KMS-11 (cell line): ENCODE results near the gene AKR1B15.

Source experiments
- H2AFZ ChIP-seq: fragments of 200-600 bp; sonication (generic); 2 replicates; pipeline ENCODE4 v1.6.1; 2016; ENCODE audit warnings: antibody characterized with exemption, mixed run types, low read depth
- H3K27ac ChIP-seq: fragments of 200-600 bp; sonication (generic); 2 replicates; pipeline ENCODE4 v1.6.1; 2016; ENCODE audit warnings: mild to moderate bottlenecking, mixed run types
- H3K27me3 ChIP-seq: fragments of 200-600 bp; sonication (generic); 2 replicates; pipeline ENCODE4 v1.6.1; 2017; ENCODE audit warnings: mild to moderate bottlenecking, low read depth, mixed run types, moderate library complexity; ENCODE audit not compliant: insufficient read depth
- H3K36me3 ChIP-seq: fragments of 200-600 bp; sonication (generic); 2 replicates; pipeline ENCODE4 v1.6.1; 2017; ENCODE audit warnings: mild to moderate bottlenecking, mixed run types; ENCODE audit not compliant: insufficient read depth
- H3K4me1 ChIP-seq: fragments of 200-600 bp; sonication (generic); 2 replicates; pipeline ENCODE4 v1.6.1; 2016; ENCODE audit warnings: mild to moderate bottlenecking, low read depth, mixed run types; ENCODE audit not compliant: poor library complexity, severe bottlenecking
- H3K4me2 ChIP-seq: fragments of 200-600 bp; sonication (generic); 2 replicates; pipeline ENCODE4 v1.7.0; 2016; ENCODE audit warnings: mild to moderate bottlenecking, mixed run types
- H3K4me3 ChIP-seq: fragments of 200-600 bp; sonication (generic); IDR thresholded peaks from 2 replicates; pipeline ENCODE4 v1.6.1; 2017; ENCODE audit warnings: low read depth, low read length, mixed read lengths; ENCODE audit not compliant: insufficient read depth
- H3K79me2 ChIP-seq: fragments of 200-600 bp; sonication (generic); 2 replicates; pipeline ENCODE4 v1.6.1; 2016; ENCODE audit warnings: low read depth, mixed run types; ENCODE audit not compliant: insufficient read depth
- H3K9ac ChIP-seq: fragments of 200-600 bp; sonication (generic); 2 replicates; pipeline ENCODE4 v1.6.1; 2016; ENCODE audit warnings: mild to moderate bottlenecking, mixed run types
- H4K20me1 ChIP-seq: fragments of 200-600 bp; sonication (generic); 2 replicates; pipeline ENCODE4 v1.6.1; 2016; ENCODE audit warnings: mild to moderate bottlenecking, mixed run types; ENCODE audit not compliant: insufficient read depth
- CTCF ChIP-seq: fragments of 200-600 bp; sonication (generic); conservative IDR thresholded peaks from 2 replicates; pipeline ENCODE4 v1.6.1; 2017; ENCODE audit warnings: low read depth, mild to moderate bottlenecking, antibody characterized with exemption, low read length, moderate library complexity, mixed read lengths

Gene AKR1B15

GRCh38 chr7:134616611-134617010 is 67.7 kb downstream of the AKR1B15 start:
- TF ChIP-seq CTCF: no peak
- Histone ChIP-seq H3K4me1 (peaks cover 9% of the 10 kb centered on the region), H3K9ac (no peak overlapping the region), H3K79me2 (no peaks in the 10 kb centered on the region), H4K20me1 (no peaks in the 10 kb centered on the region), H3K4me2 (no peak overlapping the region), H3K27ac (no peak overlapping the region), H3K4me3 (no peak overlapping the region), H3K36me3 (no peaks in the 10 kb centered on the region), H3K27me3 (no peaks in the 10 kb centered on the region), H2AFZ (no peak overlapping the region)

- no peaks in the 10 kb centered on the region for H3K79me2 ChIP-seq
- H3K27me3 ChIP-seq: no peaks in the 10 kb centered on the region
- no peak overlapping the region for H2AFZ ChIP-seq
- no peaks in the 10 kb centered on the region for H4K20me1 ChIP-seq
- no peak overlapping the region for H3K4me2 ChIP-seq
- no peak overlapping the region for H3K9ac ChIP-seq
- peaks cover 9% of the 10 kb centered on the region for H3K4me1 ChIP-seq
- H3K4me3 ChIP-seq: no peak overlapping the region
- no peaks in the 10 kb centered on the region for H3K36me3 ChIP-seq
- TF ChIP-seq CTCF: no peak
- no peak overlapping the region for H3K27ac ChIP-seq
Measured at GRCh38 chr7:134618756-134619530, 70.0 kb downstream of the AKR1B15 start.

- H3K36me3 ChIP-seq: no peaks in the 10 kb centered on the region
- H2AFZ ChIP-seq: no peak overlapping the region
- peaks cover 9% of the 10 kb centered on the region for H3K4me1 ChIP-seq
- no peak overlapping the region for H3K27ac ChIP-seq
- TF ChIP-seq CTCF: no peak
- no peak overlapping the region for H3K4me3 ChIP-seq
- H3K9ac ChIP-seq: no peak overlapping the region
- H4K20me1 ChIP-seq: no peaks in the 10 kb centered on the region
- no peaks in the 10 kb centered on the region for H3K27me3 ChIP-seq
- H3K4me2 ChIP-seq: no peak overlapping the region
- H3K79me2 ChIP-seq: no peaks in the 10 kb centered on the region
Measured at GRCh38 chr7:134619627-134620331, 70.9 kb downstream of the AKR1B15 start.

GRCh38 chr7:134622303-134622995 is 73.5 kb downstream of the AKR1B15 start:
- H3K4me3 ChIP-seq: no peak overlapping the region
- H2AFZ ChIP-seq: no peak overlapping the region
- H3K27me3 ChIP-seq: no peaks in the 10 kb centered on the region
- no peak overlapping the region for H3K4me2 ChIP-seq
- H4K20me1 ChIP-seq: no peaks in the 10 kb centered on the region
- H3K4me1 ChIP-seq: peaks cover 18% of the 10 kb centered on the region
- TF ChIP-seq CTCF: no peak
- H3K79me2 ChIP-seq: no peaks in the 10 kb centered on the region
- no peak overlapping the region for H3K9ac ChIP-seq
- no peaks in the 10 kb centered on the region for H3K36me3 ChIP-seq
- no peak overlapping the region for H3K27ac ChIP-seq
